ENCODE results near the gene CACNA1B. TPM values are rescaled to one million over a fixed set of nuclear protein-coding genes. Genes with fewer than 3 reads are reported as not detected.

Gene CACNA1B
- total RNA-seq, 1 experiment from 2014 or later = 7.8 TPM

DNA sequence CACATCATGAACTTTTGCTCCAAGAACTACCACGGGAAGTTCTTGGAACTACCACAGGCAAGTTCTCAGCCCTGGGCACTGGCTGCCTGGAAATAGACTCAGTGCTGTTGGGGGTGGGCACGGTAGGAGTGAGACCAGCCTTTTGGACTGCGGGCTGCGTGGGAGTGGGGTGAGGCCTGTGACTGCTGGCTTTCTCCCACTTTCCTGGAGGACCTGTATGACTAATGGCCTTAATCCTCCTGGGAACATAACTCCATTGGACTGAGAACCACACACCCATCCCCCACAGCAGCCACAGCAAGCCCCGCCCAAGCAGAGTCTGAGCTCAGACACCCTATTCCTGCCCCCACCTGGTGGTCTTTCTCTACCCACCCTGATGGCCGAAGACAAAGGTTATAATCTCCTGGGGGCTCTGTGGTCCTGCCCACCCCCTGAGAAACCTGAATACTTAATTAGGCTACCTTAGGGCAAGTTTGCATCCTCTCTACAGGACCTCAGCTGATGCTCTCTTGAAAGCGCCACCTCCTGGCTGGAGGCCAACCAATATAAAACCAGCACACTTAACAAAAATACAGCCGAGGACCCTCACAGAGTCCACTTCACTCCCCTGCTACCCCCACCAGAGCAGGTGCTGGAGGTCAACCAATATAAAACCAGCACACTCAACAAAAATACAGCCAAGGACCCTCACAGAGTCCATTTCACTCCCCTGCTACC lies 112.6 kb downstream of the CACNA1B start:
- H2BK12ac ChIP-seq (ENCODE audit: insufficient read length, low read depth, low read length) = no peak overlapping the region
- H3K9ac ChIP-seq (ENCODE audit: extremely low read depth, insufficient read length, low read length) = no peak overlapping the region
- no peak overlapping the region for H2BK20ac ChIP-seq (ENCODE audit: low read depth, low read length, poor library complexity, severe bottlenecking)
- H3K27me3 ChIP-seq (ENCODE audit: insufficient read depth, low read length) = no peaks in the 10 kb centered on the region
- no peaks in the 10 kb centered on the region for H3K79me1 ChIP-seq (ENCODE audit: insufficient read depth, low read depth, low read length, poor library complexity, severe bottlenecking)
- H3K27me3 Mint-ChIP-seq (ENCODE audit: low read depth) = peaks cover 8% of the 10 kb centered on the region
- no peak overlapping the region for H3K4me2 ChIP-seq (ENCODE audit: insufficient read depth, insufficient read length, low read length)
- TF ChIP-seq, protein P1, sequence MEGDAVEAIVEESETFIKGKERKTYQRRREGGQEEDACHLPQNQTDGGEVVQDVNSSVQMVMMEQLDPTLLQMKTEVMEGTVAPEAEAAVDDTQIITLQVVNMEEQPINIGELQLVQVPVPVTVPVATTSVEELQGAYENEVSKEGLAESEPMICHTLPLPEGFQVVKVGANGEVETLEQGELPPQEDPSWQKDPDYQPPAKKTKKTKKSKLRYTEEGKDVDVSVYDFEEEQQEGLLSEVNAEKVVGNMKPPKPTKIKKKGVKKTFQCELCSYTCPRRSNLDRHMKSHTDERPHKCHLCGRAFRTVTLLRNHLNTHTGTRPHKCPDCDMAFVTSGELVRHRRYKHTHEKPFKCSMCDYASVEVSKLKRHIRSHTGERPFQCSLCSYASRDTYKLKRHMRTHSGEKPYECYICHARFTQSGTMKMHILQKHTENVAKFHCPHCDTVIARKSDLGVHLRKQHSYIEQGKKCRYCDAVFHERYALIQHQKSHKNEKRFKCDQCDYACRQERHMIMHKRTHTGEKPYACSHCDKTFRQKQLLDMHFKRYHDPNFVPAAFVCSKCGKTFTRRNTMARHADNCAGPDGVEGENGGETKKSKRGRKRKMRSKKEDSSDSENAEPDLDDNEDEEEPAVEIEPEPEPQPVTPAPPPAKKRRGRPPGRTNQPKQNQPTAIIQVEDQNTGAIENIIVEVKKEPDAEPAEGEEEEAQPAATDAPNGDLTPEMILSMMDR (conservative IDR thresholded peaks at IDR 0.05) = no peak
- H3K4me1 ChIP-seq (ENCODE audit: insufficient read depth, low read length) = no peaks in the 10 kb centered on the region
- no peak overlapping the region for H4K5ac ChIP-seq (ENCODE audit: insufficient read length, low read depth, low read length)
- peaks cover 76 to 86% of the 10 kb centered on the region in 2 experiments for H3K9me3 Mint-ChIP-seq
- no peak overlapping the region for H3K56ac ChIP-seq (ENCODE audit: insufficient read length, low read depth, low read length)
- no peaks in the 10 kb centered on the region for H3K23me2 ChIP-seq (ENCODE audit: insufficient read length, low read depth, low read length, poor library complexity, severe bottlenecking)
- H3K4ac ChIP-seq (ENCODE audit: low read depth, low read length) = no peak overlapping the region
- no peaks in the 10 kb centered on the region for H3K79me2 ChIP-seq (ENCODE audit: insufficient read depth, low read length)
- H3K4me1 Mint-ChIP-seq = no peaks in the 10 kb centered on the region
- no peak overlapping the region for H3K27ac Mint-ChIP-seq
- no peak overlapping the region for H3K18ac ChIP-seq (ENCODE audit: insufficient read length, low read depth, low read length)
- H3T11ph ChIP-seq (ENCODE audit: low read length) = no peak overlapping the region
- no peak overlapping the region for H2BK5ac ChIP-seq (ENCODE audit: insufficient read length, low read length)
- no peak overlapping the region for H3K14ac ChIP-seq (ENCODE audit: insufficient read depth, low read length)
- no peak overlapping the region for H2BK120ac ChIP-seq (ENCODE audit: low read depth, low read length, poor library complexity, severe bottlenecking)
- no peak overlapping the region for H4K91ac ChIP-seq (ENCODE audit: insufficient read length, low read depth, low read length)
- no CpG with 5 or more reads among the region's 8 CpGs for WGBS (ENCODE audit: extremely low coverage, insufficient read length, low lambda C conversion rate)
- no peak overlapping the region for H3K27ac ChIP-seq (ENCODE audit: insufficient read length, low read depth, low read length)
- H4K20me1 ChIP-seq (ENCODE audit: control insufficient read depth, insufficient read depth, insufficient read length) = no peaks in the 10 kb centered on the region
- H3K36me3 Mint-ChIP-seq (ENCODE audit: insufficient read depth in 1 of 3, low read depth in 3 of 3) = peaks cover 58 to 81% (median 79%) of the 10 kb centered on the region in 3 experiments
- no peak for DNase-seq
- H2AK5ac ChIP-seq (ENCODE audit: insufficient read length, low read length) = no peak overlapping the region
- no peak overlapping the region for H4K8ac ChIP-seq (replicated peaks; ENCODE audit: insufficient read length, low read depth, low read length)
- H3K4me3 Mint-ChIP-seq = no peak overlapping the region
- H3K9me3 ChIP-seq (ENCODE audit: control insufficient read depth, low read depth, low read length) = peaks cover 20% of the 10 kb centered on the region
- H2BK15ac ChIP-seq (ENCODE audit: low read depth, low read length) = no peak overlapping the region
- H3K23ac ChIP-seq (ENCODE audit: insufficient read length, low read depth, low read length) = no peak overlapping the region
- no peak overlapping the region for H2AFZ ChIP-seq (ENCODE audit: low read length)
